Mammary epithelial cell (primary cell): ENCODE measurements around the gene AARS1.

Source experiments
- CTCF ChIP-seq, 2 donors: IDR thresholded peaks in 1 of 2; conservative IDR thresholded peaks in 1 of 2; 2 replicates each; pipeline ENCODE4 v1.5.1; 2011 to 2012; ENCODE audit warnings: inconsistent platforms in 2 of 2, low read length in 2 of 2, mild to moderate bottlenecking in 2 of 2, control low read depth in 1 of 2, low read depth in 1 of 2; ENCODE audit not compliant: insufficient read depth in 1 of 2; ENCODE audit errors: extremely low read depth in 1 of 2
- EZH2 ChIP-seq: IDR thresholded peaks from 2 replicates; pipeline ENCODE4 v1.6.1; 2012; ENCODE audit warnings: low read length, inconsistent platforms, borderline replicate concordance

- TF ChIP-seq EZH2 (no peak), CTCF (conservative IDR thresholded peaks at IDR 0.05 in 1 of 2, IDR thresholded peaks at IDR 0.05 in 1 of 2; ENCODE audit: extremely low read depth in 1 of 2, insufficient read depth in 1 of 2, low read depth in 1 of 2, low read length in 2 of 2) (peak; percentile 44 to 68)
These were observed 36.8 kb downstream of the AARS1 start for GRCh38 chr16:70252355-70252988.
